Measurements from ENCODE around the gene DPEP1. TPM values are rescaled to one million over a fixed set of nuclear protein-coding genes. Genes with fewer than 3 reads are reported as not detected.

DPEP1 gene
- total RNA-seq, 2 experiments from 2014 or later, result not detected

DNA sequence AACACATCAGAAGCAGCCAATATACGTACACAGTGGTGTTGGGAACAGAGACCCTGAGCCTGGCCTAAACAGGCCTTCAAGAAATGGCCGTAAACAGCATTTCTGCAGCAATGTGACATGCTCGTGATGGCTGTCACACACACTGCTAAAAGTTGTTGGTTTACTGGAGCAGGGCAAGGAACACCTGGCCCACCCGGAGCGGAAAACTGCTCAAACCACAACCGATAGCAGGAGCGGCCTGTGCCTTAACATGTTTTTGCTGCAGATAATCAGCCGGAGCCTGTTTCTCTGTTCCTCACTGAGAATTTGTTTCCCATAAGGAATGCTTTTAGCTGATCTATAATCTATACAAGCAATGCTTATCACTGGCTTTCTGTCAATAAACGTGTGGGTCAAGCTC, 6.0 kb upstream of the DPEP1 start:
- ChIA-PET CTCF (no interaction called here), POLR2A (no interaction called here)
- no peak overlapping the region for H3K4me3 Mint-ChIP-seq
- no peaks in the 10 kb centered on the region for H3K36me3 Mint-ChIP-seq (ENCODE audit: low read depth)
- no peak for DNase-seq
- H3K9me3 Mint-ChIP-seq, result no peaks in the 10 kb centered on the region
- no peak overlapping the region for H3K27ac Mint-ChIP-seq
- peaks cover 8% of the 10 kb centered on the region for H3K4me1 Mint-ChIP-seq
- peaks cover 2% of the 10 kb centered on the region for H3K27me3 Mint-ChIP-seq

DNA sequence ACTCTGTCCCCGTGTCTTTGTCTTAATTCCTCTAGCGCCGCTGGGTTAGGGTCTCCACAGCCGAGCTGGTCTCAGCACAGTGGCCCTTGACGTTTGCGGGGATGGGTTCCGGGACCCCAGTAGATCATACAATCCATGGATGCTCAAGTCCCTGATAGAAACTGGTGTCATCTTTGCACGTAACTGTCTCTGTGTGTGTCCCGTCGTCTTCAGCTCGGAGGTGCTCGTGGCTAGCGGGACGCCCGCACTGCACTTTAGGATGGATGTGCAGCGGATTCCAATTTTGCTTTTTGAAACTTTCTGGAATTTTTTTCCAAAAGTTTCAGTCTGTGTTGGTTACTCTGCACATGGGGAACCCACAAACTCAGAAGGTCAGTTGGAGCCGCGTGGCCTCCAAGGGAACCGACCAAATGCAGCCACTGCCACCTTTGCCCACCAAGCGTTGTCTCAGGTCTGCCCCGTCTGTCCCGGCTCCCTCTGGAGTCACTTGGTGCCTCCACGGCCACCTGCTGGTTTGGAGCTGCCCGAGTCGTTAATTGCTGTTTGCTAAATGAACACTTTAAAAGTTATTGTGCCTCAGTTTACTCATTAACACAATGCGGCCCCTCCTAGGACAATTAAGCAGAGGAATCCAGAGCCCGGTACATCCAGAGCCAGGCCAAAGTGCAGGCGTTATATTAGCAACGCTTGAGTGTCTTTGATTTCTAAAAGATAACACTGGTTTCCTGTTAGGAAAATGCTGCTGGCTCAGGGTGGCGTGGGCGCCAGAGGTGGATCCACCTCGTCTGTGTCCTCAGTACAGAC, 5.3 kb upstream of the DPEP1 start:
- H3K4me1 Mint-ChIP-seq, result peaks cover 3% of the 10 kb centered on the region

DNA sequence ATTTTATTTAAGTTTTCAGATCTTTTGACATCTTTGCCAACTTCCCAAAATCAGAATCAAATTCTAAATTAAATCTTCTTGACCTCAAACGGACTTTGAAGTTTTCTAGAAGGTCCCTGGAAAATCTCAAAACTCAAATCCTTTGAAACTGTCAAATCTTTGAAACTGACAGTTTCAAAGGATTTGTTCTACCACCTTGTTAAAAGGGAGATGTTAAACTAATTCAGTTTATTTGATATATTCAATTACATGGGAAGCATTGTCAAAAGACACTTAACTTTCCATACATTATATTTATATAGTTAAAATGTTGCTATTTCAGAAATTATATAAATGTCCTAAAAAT, 3.4 kb upstream of the DPEP1 start:
- H3K4me3 Mint-ChIP-seq, result no peak overlapping the region
- H3K27ac Mint-ChIP-seq, result no peak overlapping the region
- no peaks in the 10 kb centered on the region for H3K36me3 Mint-ChIP-seq (ENCODE audit: low read depth)
- ChIA-PET POLR2A (no interaction called here), CTCF (no interaction called here)
- H3K4me1 Mint-ChIP-seq, result peaks cover 2% of the 10 kb centered on the region
- no peaks in the 10 kb centered on the region for H3K27me3 Mint-ChIP-seq
- no peaks in the 10 kb centered on the region for H3K9me3 Mint-ChIP-seq
- DNase-seq, result no peak

More for the DNA sequence above, 5.3 kb upstream of the DPEP1 start:
- no peak overlapping the region for H3K4me3 Mint-ChIP-seq
- no peak for DNase-seq
- H3K27ac Mint-ChIP-seq, result no peak overlapping the region
- no peaks in the 10 kb centered on the region for H3K36me3 Mint-ChIP-seq (ENCODE audit: low read depth)
- POLR2A ChIA-PET, result no interaction called here
- peaks cover under 1% of the 10 kb centered on the region for H3K27me3 Mint-ChIP-seq
- H3K9me3 Mint-ChIP-seq, result no peaks in the 10 kb centered on the region
- CTCF ChIA-PET, result interaction anchor here (1.0 kb wide), 1 partner anchor 9 kb away, joined by 3 read pairs; no protein-coding TSS in a partner anchor

DNA sequence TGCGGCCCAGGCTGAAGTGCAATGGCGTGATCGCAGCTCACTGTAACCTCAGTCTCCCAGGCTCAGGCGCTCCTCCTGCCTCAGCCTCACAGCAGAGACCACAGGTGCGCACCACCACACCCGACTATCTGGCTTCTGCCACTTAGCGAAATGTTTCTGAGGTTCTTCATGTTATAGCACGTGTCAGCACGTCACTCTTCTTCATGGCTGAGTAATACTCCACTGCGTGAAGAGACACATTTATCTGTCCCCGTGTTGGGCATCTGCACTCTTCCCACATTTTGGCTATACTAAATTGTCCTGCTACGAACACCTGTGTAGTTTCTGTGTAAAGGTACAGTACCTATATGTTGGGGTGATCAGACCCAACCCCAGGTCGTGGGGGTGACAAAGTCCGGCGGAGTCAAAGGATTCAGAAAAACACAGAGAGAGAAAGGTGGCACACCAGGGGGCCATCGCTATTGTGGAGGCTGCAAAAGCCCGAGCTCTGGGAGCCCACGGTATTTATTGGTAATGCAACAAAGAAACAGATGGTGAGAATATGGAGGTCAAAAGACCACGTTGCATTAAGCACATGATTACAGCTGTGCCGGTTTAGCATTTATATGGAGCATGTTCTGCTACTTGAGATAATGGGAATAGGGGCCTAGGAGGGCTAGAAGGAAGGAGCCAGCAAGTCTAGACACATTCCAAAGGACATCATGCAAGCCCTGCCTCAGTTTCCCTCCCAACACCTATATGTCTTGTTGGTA, 851 bp upstream of the DPEP1 start:
- CTCF ChIA-PET, result no interaction called here
- POLR2A ChIA-PET, result no interaction called here
- Mint-ChIP-seq H3K9me3 (peaks cover 8% of the 10 kb centered on the region), H3K27ac (no peak overlapping the region), H3K36me3 (ENCODE audit: low read depth) (peaks cover 6% of the 10 kb centered on the region), H3K27me3 (peaks cover 3% of the 10 kb centered on the region), H3K4me1 (peaks cover 13% of the 10 kb centered on the region), H3K4me3 (no peak overlapping the region)
- no peak for DNase-seq

DNA sequence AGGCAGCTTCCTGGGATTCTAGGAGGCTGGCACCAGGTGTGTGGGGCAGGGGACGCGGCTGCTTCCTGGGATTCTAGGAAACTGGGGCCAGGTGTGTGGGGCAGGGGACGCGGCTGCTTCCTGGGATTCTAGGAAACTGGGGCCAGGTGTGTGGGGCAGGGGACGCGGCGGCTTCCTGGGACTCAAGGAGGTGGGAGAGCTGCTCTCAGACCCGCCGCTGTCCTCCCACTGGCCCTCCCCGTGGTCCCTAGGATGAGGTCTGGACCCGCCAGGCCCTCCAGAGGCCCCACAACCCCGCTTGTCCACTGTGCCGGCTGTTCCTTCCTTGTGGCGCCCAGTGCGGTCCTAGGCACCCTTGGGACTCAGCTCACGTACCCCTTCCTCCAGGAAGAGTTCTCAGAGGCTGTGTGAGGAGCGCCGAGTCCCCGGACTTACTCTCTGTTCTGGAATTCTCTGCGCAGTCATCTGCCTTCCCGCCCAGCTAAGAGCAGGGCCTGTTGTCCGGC, 565 bp downstream of the DPEP1 start:
- Mint-ChIP-seq H3K27ac (no peak overlapping the region), H3K9me3 (peaks cover 8% of the 10 kb centered on the region), H3K4me3 (no peak overlapping the region), H3K27me3 (peaks cover 3% of the 10 kb centered on the region), H3K36me3 (ENCODE audit: low read depth) (peaks cover 6% of the 10 kb centered on the region), H3K4me1 (peaks cover 13% of the 10 kb centered on the region)
- CTCF ChIA-PET, result no interaction called here
- POLR2A ChIA-PET, result no interaction called here
- DNase-seq, result no peak

DNA sequence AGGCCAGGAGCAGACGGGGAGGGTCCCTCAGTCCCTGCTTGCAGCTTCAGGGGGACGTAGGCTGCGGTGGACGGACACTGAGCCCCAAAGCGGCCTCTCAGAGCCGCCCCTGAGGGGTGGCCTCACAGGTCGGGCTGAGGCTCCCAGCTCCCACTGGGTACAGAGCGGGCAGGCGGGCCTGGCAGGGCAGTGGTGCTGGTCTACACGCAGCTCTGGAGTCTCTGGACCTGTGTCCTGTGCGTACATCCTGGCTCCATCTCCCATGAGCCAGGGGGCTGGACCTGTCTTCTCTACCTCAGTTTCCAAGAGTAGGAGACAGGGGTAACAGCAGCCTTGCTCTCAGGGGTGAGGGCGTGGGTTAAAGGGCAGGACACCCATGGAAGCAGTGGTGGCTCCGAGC, 1.7 kb downstream of the DPEP1 start:
- no peak for DNase-seq
- Mint-ChIP-seq H3K4me3 (no peak overlapping the region), H3K36me3 (ENCODE audit: low read depth) (peaks cover 6% of the 10 kb centered on the region), H3K27me3 (peaks cover 3% of the 10 kb centered on the region), H3K27ac (no peak overlapping the region), H3K4me1 (peaks cover 13% of the 10 kb centered on the region), H3K9me3 (peaks cover 8% of the 10 kb centered on the region)
- CTCF ChIA-PET, result interaction anchor here (0.9 to 1.9 kb wide), 4 partner anchors 10 to 53 kb away, joined by 3 to 5 read pairs (median 4); no protein-coding TSS in a partner anchor
- POLR2A ChIA-PET, result no interaction called here

DNA sequence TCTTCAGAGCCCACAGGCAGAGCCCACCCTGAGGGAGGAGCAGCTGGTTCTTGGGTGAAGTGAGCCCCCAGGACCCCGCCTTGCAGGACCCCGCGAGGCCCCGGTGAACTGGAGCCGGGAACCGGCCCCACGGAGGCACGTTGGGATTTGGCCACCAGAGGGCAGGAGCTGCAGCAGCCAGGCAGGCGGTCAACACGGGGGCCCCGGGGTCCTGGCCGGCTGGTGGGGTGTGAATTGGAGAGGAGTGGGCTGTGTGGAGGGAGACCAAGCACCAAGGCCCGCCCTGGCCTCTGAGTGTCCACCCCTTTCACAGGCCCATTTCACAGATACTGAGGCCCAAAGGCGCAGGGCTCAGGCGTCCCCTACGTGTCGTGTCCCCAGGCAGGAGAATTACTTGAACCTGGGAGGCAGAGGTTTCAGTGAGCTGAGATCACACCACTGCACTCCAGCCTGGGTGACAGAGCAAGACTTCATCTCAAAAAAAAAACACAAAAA, 2.2 kb downstream of the DPEP1 start:
- CTCF ChIA-PET, result interaction anchor here (0.9 to 1.9 kb wide), 5 partner anchors 10 to 52 kb away, joined by 3 to 5 read pairs (median 3); no protein-coding TSS in a partner anchor
- Mint-ChIP-seq H3K9me3 (peaks cover 8% of the 10 kb centered on the region), H3K4me3 (no peak overlapping the region), H3K4me1 (peaks cover 13% of the 10 kb centered on the region), H3K36me3 (ENCODE audit: low read depth) (peaks cover 6% of the 10 kb centered on the region), H3K27ac (no peak overlapping the region), H3K27me3 (peaks cover 3% of the 10 kb centered on the region)
- POLR2A ChIA-PET, result no interaction called here
- DNase-seq, result no peak

DNA sequence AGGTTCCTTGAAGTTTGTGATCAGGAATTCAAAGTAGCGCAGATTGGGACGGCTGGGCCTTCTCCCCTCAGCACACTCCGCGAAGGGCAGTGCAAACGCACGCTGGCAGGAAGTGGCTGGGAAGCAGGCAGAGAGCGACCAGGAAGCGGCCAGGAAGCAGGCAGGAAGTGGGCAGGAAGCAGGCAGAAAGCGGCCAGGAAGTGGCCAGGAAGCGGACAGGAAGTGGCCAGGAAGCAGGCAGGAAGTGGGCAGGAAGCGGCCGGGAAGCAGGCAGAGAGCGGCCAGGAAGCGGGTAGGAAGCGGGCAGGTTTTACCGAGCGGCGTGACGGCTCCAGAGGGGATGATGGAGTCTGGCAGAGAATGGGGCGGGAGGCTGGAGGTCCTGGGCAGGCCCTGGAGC, 3.2 kb downstream of the DPEP1 start:
- peaks cover 3% of the 10 kb centered on the region for H3K27me3 Mint-ChIP-seq
- ChIA-PET CTCF (interaction anchor here (1.3 kb wide), 1 partner anchor 16 kb away, joined by 3 read pairs; no protein-coding TSS in a partner anchor), POLR2A (no interaction called here)
- H3K27ac Mint-ChIP-seq, result peak overlapping the region; percentile 88
- peaks cover 13% of the 10 kb centered on the region for H3K4me1 Mint-ChIP-seq
- H3K9me3 Mint-ChIP-seq, result peaks cover 8% of the 10 kb centered on the region
- peaks cover 6% of the 10 kb centered on the region for H3K36me3 Mint-ChIP-seq (ENCODE audit: low read depth)
- H3K4me3 Mint-ChIP-seq, result no peak overlapping the region
- DNase-seq, result peak; percentile 26

DNA sequence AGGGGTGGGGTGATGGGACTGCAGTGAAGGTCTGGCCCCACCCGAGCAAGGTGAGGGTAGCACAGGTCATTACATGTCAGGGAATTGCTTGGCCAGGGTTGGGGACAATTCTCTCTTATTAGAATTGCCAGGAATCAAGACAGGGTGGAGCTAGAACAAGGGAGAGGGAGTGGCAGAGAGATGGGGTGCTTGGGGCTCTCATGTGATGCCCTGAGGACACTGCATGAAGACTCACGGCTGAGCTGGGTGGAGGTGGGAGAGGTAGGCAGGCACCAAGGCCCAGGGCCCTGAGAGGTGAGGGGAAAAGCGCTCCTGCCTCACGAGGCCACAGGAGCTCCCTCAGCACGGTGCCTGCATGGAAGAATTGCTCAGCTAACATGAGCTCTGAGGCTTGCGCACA, 3.6 kb downstream of the DPEP1 start:
- Mint-ChIP-seq H3K27ac (peak overlapping the region; percentile 88), H3K4me1 (peaks cover 13% of the 10 kb centered on the region)
- CTCF ChIA-PET, result no interaction called here

DNA sequence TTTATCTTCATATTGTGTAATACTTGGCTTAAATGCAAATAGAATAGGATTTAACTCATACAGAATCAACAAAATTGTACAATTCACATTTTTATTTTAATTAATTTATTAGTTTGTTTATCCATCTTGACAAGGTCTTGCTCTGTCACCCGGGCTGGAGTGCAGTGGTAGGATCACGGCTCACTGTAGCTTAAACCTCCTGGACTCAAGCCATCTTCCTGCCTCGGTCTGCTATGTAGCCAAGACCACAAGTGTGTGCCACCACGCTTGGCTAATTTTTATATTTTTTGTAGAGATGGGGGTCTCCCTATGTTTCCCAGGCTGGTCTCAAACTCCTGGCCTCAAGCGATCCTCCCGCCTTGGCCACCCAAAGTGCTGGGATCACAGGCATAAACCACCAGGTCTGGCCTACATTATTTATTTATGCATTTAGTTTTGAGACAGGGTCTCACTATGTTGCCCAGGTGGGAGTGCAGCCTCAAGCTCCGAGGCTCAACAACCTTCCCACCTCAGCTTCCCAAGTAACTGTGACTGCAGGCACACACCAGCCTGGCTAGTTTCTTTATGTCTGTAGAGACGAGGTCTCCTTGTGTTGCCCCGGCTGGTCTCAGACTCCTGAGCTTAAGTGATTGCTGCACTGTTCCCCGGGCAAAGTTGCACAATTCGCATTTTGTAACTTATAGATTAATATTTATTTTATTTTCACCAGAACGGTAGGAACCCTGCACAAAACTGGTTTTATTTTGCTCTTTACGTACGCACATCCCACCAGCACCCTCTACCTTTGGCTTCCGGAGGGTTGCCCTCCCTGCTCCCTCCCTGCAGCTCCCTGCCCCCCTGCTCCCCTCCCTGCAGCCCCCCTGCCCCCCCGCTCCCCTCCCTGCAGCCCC, 4.9 kb downstream of the DPEP1 start:
- H3K9me3 Mint-ChIP-seq, result peaks cover 8% of the 10 kb centered on the region
- DNase-seq, result no peak
- POLR2A ChIA-PET, result no interaction called here
- peaks cover 4% of the 10 kb centered on the region for H3K27me3 Mint-ChIP-seq
- no peak overlapping the region for H3K4me3 Mint-ChIP-seq
- CTCF ChIA-PET, result no interaction called here
- H3K27ac Mint-ChIP-seq, result no peak overlapping the region
- peaks cover 6% of the 10 kb centered on the region for H3K36me3 Mint-ChIP-seq (ENCODE audit: low read depth)
- H3K4me1 Mint-ChIP-seq, result peaks cover 11% of the 10 kb centered on the region

More for the DNA sequence above, 3.6 kb downstream of the DPEP1 start:
- no peak for DNase-seq
- Mint-ChIP-seq H3K4me3 (no peak overlapping the region), H3K27me3 (peaks cover 3% of the 10 kb centered on the region), H3K36me3 (ENCODE audit: low read depth) (peaks cover 6% of the 10 kb centered on the region), H3K9me3 (peaks cover 8% of the 10 kb centered on the region)
- POLR2A ChIA-PET, result no interaction called here

DNA sequence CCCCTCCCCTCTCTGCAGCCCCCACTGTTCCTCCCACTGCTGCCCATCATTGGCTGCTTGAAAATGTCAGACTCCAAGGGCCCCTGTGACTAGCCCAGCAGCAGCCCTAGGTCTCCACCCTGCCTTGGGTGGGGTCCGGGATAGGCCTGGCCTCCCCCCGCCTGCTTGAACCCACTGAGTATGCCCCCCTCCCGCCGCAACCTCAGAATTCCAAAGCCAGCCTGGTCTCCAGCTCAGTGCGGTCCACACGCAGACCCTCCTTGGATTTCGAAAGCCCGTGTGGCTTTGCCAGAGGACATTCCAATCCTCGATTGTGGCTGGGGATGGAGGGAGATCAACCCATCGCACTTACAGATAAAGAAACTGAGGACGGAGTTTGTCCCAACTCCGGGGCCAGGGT, 6.4 kb downstream of the DPEP1 start:
- ChIA-PET POLR2A (no interaction called here), CTCF (no interaction called here)
- H3K4me1 Mint-ChIP-seq, result peaks cover 11% of the 10 kb centered on the region
- H3K4me3 Mint-ChIP-seq, result no peak overlapping the region
- peaks cover 12% of the 10 kb centered on the region for H3K27me3 Mint-ChIP-seq
- peaks cover 6% of the 10 kb centered on the region for H3K36me3 Mint-ChIP-seq (ENCODE audit: low read depth)
- H3K9me3 Mint-ChIP-seq, result peaks cover 8% of the 10 kb centered on the region
- no peak for DNase-seq
- H3K27ac Mint-ChIP-seq, result no peak overlapping the region

DNA sequence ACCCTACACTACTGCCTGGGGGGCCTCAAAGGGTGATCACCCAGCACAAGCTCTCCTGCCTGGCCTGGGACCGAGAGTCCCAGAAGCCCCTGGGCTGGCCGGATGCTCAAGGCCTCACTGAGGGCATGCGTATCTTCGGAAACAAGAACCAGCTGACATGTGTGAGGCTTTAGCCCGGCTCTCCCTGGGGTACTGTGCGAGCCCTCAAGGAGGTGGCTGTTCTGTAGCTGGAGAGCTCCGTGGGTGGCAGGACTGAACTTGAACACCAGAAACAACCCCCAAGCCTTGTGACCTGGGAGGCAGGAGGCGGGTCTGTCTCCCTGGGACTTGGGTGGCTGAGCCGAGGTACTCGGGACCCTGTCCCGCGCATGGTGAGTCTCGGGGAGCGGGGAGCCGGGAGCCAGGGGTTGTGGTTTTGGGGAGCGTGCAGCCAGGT, 7.0 kb downstream of the DPEP1 start:
- H3K4me1 Mint-ChIP-seq, result peaks cover 11% of the 10 kb centered on the region
- H3K27me3 Mint-ChIP-seq, result peaks cover 12% of the 10 kb centered on the region
- CTCF ChIA-PET, result no interaction called here
- no peak overlapping the region for H3K4me3 Mint-ChIP-seq
- POLR2A ChIA-PET, result no interaction called here
- peaks cover 6% of the 10 kb centered on the region for H3K36me3 Mint-ChIP-seq (ENCODE audit: low read depth)
- DNase-seq, result no peak
- H3K9me3 Mint-ChIP-seq, result peaks cover 8% of the 10 kb centered on the region
- H3K27ac Mint-ChIP-seq, result no peak overlapping the region

All from activated CD4-positive, alpha-beta T cell treated with anti-CD3 and anti-CD28 coated beads, Interleukin-2, amount 10 ng/mL, durations not matched to agents 7 days and 5 days (primary cell).